ENCODE measurements around the gene CTDSPL. TPM values are rescaled to one million over a fixed set of nuclear protein-coding genes. Genes with fewer than 3 reads are reported as not detected.

CTDSPL gene
- total RNA-seq, 6 experiments from 2014 or later: 30.3 to 38.8 (median 36.2) TPM

DNA sequence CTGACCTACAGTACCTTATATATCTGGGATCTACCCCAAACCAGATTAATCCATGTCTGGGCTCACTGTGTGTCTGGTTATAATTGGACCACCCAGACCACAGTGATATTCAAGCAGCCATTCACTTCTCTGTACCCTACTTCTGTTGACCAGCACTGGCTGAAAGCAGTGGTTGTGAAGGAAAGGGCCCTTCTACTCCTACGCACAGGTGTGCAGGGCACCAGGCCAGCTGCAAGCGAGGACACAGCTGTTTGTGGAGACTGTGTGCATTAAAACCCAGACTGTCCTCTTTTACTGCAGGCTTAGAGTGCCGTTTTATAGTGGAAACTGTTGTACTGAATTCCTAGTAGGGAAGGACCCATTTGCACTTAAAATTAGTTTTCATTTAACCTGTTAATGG lies 29.5 kb downstream of the CTDSPL start:
- Mint-ChIP-seq H3K27ac (no peak overlapping the region), H3K4me1 (ENCODE audit: low read depth) (peaks cover 20% of the 10 kb centered on the region)
- no peak for DNase-seq

GRCh38 chr3:37892927-37893600 lies 31.4 kb downstream of the CTDSPL start:
- DNase-seq: no peak

More for the DNA sequence above, 29.5 kb downstream of the CTDSPL start:
- H3K36me3 Mint-ChIP-seq (ENCODE audit: low read depth): no peaks in the 10 kb centered on the region
- H3K4me3 Mint-ChIP-seq: no peak overlapping the region
- H3K9me3 Mint-ChIP-seq: no peaks in the 10 kb centered on the region
- H3K27me3 Mint-ChIP-seq (ENCODE audit: insufficient read depth): no peaks in the 10 kb centered on the region; the same call in 1 of the 2 replicates
- TF ChIP-seq CTCF (IDR thresholded peaks at IDR 0.05): no peak

DNA sequence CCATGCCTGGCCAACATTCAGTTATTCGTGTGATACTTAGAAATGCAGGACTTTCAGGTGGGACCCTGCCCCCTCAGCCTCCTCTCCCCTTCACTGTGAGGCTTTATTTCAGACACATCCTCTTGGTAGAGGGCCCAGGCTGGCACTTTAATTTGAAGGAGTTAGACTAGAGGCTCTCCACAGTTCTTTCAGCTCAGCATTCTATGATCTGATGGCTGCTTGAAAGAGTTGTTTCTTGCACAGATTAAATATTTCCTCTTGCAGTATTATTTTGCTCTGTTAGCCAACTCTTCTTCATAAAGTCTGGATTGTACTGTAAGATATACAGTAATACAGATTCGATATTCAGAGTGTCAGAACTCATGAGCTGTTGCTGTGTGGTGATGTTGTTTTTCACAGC lies 35.1 kb downstream of the CTDSPL start:
- Mint-ChIP-seq H3K27me3 (ENCODE audit: insufficient read depth) (peaks cover 2% of the 10 kb centered on the region), H3K9me3 (no peaks in the 10 kb centered on the region), H3K4me3 (no peak overlapping the region), H3K4me1 (ENCODE audit: low read depth) (peaks cover 38% of the 10 kb centered on the region), H3K27ac (no peak overlapping the region), H3K36me3 (ENCODE audit: low read depth) (no peaks in the 10 kb centered on the region)
- no peak for DNase-seq
- TF ChIP-seq CTCF (IDR thresholded peaks at IDR 0.05): no peak

More at GRCh38 chr3:37892927-37893600, 31.4 kb downstream of the CTDSPL start:
- Mint-ChIP-seq H3K27ac (no peak overlapping the region), H3K4me1 (ENCODE audit: low read depth) (peaks cover 37% of the 10 kb centered on the region), H3K9me3 (no peaks in the 10 kb centered on the region), H3K36me3 (ENCODE audit: low read depth) (no peaks in the 10 kb centered on the region), H3K27me3 (ENCODE audit: insufficient read depth) (no peaks in the 10 kb centered on the region; the same call in 1 of the 2 replicates), H3K4me3 (no peak overlapping the region)
- TF ChIP-seq CTCF (IDR thresholded peaks at IDR 0.05): no peak

DNA sequence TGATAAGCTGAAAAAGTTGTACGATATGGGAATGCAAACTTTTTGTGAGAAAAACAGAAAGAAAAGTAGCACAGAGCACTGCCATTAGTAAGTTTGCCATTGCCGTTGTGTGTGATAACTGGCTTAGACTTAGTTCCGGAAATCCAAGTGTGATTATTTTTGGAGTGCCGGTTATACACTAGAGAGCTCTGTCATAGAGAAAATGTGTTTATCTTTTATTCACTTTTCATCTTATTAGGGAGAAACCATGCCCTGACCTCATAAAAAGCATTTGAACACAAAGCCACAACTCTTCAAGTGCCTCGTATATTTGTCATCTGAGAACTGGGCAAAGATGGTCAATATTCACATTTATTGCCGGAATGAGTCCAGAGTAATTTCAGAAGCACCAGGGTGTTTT lies 36.1 kb downstream of the CTDSPL start:
- no peak for DNase-seq
- Mint-ChIP-seq H3K27ac (no peak overlapping the region), H3K9me3 (no peaks in the 10 kb centered on the region), H3K4me3 (no peak overlapping the region), H3K4me1 (ENCODE audit: low read depth) (peaks cover 37% of the 10 kb centered on the region), H3K27me3 (ENCODE audit: insufficient read depth) (peaks cover 2% of the 10 kb centered on the region), H3K36me3 (ENCODE audit: low read depth) (no peaks in the 10 kb centered on the region)
- no peak for TF ChIP-seq CTCF (IDR thresholded peaks at IDR 0.05)

GRCh38 chr3:37898424-37898823 lies 36.7 kb downstream of the CTDSPL start:
- no peak overlapping the region for H3K4me3 Mint-ChIP-seq

More at GRCh38 chr3:37898424-37898823, 36.7 kb downstream of the CTDSPL start:
- Mint-ChIP-seq H3K27ac (no peak overlapping the region), H3K9me3 (no peaks in the 10 kb centered on the region), H3K4me1 (ENCODE audit: low read depth) (peaks cover 35% of the 10 kb centered on the region), H3K27me3 (ENCODE audit: insufficient read depth) (peaks cover 2% of the 10 kb centered on the region), H3K36me3 (ENCODE audit: low read depth) (no peaks in the 10 kb centered on the region)
- no peak for TF ChIP-seq CTCF (IDR thresholded peaks at IDR 0.05)
- no peak for DNase-seq

All from HFFc6 (cell line).